Keratinocyte (primary cell): ENCODE results near the gene RHOG. TPM values are rescaled to one million over a fixed set of nuclear protein-coding genes. Genes with fewer than 3 reads are reported as not detected.

ENCODE experiments used
- DNase-seq: peaks from one replicate; pipeline ENCODE4 v3.0.0-alpha.2; 2011; ENCODE audit warnings: low read depth, missing footprints, low spot score
- FAIRE-seq: peaks from 2 replicates; lab custom pipeline; 2011; peaks lifted over from hg19 to GRCh38; lab: Jason Lieb, UNC
- H2AFZ ChIP-seq: 2 replicates; pipeline ENCODE4 v1.6.0; 2012; ENCODE audit warnings: low read length, control low read depth, inconsistent platforms; ENCODE audit not compliant: control insufficient read depth
- H3K27ac ChIP-seq: 2 replicates; pipeline ENCODE4 v1.5.1; 2011; ENCODE audit warnings: low read length; ENCODE audit not compliant: control insufficient read depth, insufficient read depth
- H3K27me3 ChIP-seq: 3 replicates; pipeline ENCODE4 v1.6.0; 2011; ENCODE audit warnings: low read length; ENCODE audit not compliant: control insufficient read depth, insufficient read depth; ENCODE audit errors: extremely low read depth
- H3K36me3 ChIP-seq, 2 experiments: 2 replicates in 1 of 2; 3 replicates in 1 of 2; pipeline ENCODE4 v1.5.1; 2011; ENCODE audit warnings: low read length in 2 of 2, mild to moderate bottlenecking in 1 of 2; ENCODE audit not compliant: control insufficient read depth in 2 of 2, insufficient read depth in 2 of 2; ENCODE audit errors: extremely low read depth in 1 of 2
- H3K4me1 ChIP-seq: 3 replicates; pipeline ENCODE4 v1.5.1; 2011; ENCODE audit warnings: low read length; ENCODE audit not compliant: control insufficient read depth, insufficient read depth; ENCODE audit errors: extremely low read depth
- H3K4me2 ChIP-seq: 3 replicates; pipeline ENCODE4 v1.6.0; 2011; ENCODE audit warnings: low read depth, low read length; ENCODE audit not compliant: control insufficient read depth, insufficient read depth; ENCODE audit errors: extremely low read depth
- H3K4me3 ChIP-seq, 3 experiments: fragments of 200-600 bp in 1 of 3; sonication (generic) in 1 of 3; 2 replicates in 2 of 3; 3 replicates in 1 of 3; pipeline ENCODE4 v1.5.1; 2011 to 2016; ENCODE audit warnings: low read length in 3 of 3, mild to moderate bottlenecking in 3 of 3, control low read depth in 2 of 3, inconsistent platforms in 1 of 3, low read depth in 1 of 3, mixed read lengths in 1 of 3, mixed run types in 1 of 3, moderate library complexity in 1 of 3; ENCODE audit not compliant: control insufficient read depth in 2 of 3, insufficient read depth in 2 of 3; ENCODE audit errors: extremely low read depth in 1 of 3
- H3K79me2 ChIP-seq: 2 replicates; pipeline ENCODE4 v1.6.0; 2012; ENCODE audit warnings: low read length; ENCODE audit not compliant: control insufficient read depth, insufficient read depth
- H3K9ac ChIP-seq: 3 replicates; pipeline ENCODE4 v1.6.0; 2011; ENCODE audit warnings: low read length; ENCODE audit not compliant: control insufficient read depth, insufficient read depth; ENCODE audit errors: extremely low read depth
- H3K9me1 ChIP-seq: 3 replicates; pipeline ENCODE4 v1.6.0; 2011; ENCODE audit warnings: low read length; ENCODE audit not compliant: control insufficient read depth, insufficient read depth; ENCODE audit errors: extremely low read depth
- H3K9me3 ChIP-seq: 2 replicates; pipeline ENCODE4 v1.5.1; 2012; ENCODE audit warnings: low read depth, low read length; ENCODE audit not compliant: control insufficient read depth
- H4K20me1 ChIP-seq: 3 replicates; pipeline ENCODE4 v1.6.0; 2011; ENCODE audit warnings: low read length; ENCODE audit not compliant: control insufficient read depth, insufficient read depth; ENCODE audit errors: extremely low read depth
- EZH2 ChIP-seq: IDR thresholded peaks from one replicate; pipeline ENCODE4 v1.6.1; 2012; ENCODE audit warnings: inconsistent platforms, mild to moderate bottlenecking, low read length, moderate library complexity
- dilution Hi-C: fragments of 300-500 bp; cut with MboI; formaldehyde crosslinking; loops from one replicate; pipeline ENCODE4 v1.7.0; 2020; ENCODE audit warnings: low sequenced_read_pairs; ENCODE audit not compliant: extremely low pct_ligation_motif_present
- polyA plus RNA-seq, 5 experiments: library from polyadenylated mRNA; depleted of rRNA in 3 of 5; stranded (reverse) in 3 of 5; stranded (forward) in 1 of 5; unstranded in 1 of 5; fragments of >200 nt; gene quantifications; 1 replicate in 1 of 5; 2 replicates in 3 of 5; 3 replicates in 1 of 5; pipeline versions ENCODE4 v1.2.1 to v1.2.3, GENCODE V29; 2011 to 2012; ENCODE audit warnings: missing spikeins in 2 of 5, low read depth in 1 of 5, low replicate concordance in 1 of 5
- TF ChIP-seq, protein P1 (sequence below), 3 experiments: IDR thresholded peaks in 1 of 3; conservative IDR thresholded peaks in 1 of 3; optimal IDR thresholded peaks in 1 of 3; 2 replicates in 2 of 3; 3 replicates in 1 of 3; pipeline versions ENCODE3 to v1.5.1; 2011; ENCODE audit warnings: low read length in 3 of 3, mild to moderate bottlenecking in 3 of 3, moderate library complexity in 2 of 3, control low read depth in 1 of 3, inconsistent platforms in 1 of 3; ENCODE audit not compliant: insufficient read depth in 2 of 3; ENCODE audit errors: extremely low read depth in 1 of 3

RHOG gene
- polyA plus RNA-seq, 1 donor (not counting 4 experiments of a cell fraction or from before 2014, with no cell fraction given): 39.8 TPM

DNA sequence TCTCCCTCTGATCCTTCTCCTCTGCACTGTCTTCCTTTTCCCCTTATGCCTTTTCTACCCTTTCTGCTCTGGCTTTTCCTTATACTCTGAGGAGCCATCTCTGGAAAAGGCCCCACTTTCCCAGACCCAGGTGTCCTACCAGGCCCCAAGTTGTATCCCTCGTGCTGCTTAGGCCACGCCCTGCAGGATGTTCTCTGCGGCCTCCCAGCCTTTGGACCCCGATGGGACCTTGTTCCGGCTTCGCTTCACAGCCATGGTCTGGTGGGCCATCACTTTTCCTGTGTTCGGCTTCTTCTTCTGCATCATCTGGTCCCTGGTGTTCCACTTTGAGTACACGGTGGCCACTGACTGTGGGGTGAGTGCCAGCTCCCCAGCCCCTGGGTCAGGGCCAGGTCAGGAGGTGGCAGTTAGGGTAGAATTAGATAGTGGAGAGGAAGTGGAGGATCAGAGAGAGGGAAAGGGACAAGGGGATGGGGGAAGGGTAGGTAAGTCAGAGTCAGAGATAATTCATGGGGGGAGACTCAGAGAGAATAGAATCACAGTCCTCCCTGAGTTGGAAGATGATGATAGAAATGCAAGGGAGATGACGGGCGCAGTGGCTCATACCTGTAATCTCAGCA is 23.5 kb downstream of the RHOG start:
- H3K4me1 ChIP-seq: peaks cover 6% of the 10 kb centered on the region
- H2AFZ ChIP-seq: no peak overlapping the region
- H4K20me1 ChIP-seq: no peaks in the 10 kb centered on the region
- H3K9me1 ChIP-seq: no peaks in the 10 kb centered on the region
- no peak for TF ChIP-seq EZH2
- no peak overlapping the region for H3K4me3 ChIP-seq
- FAIRE-seq: no peak
- H3K4me2 ChIP-seq: no peak overlapping the region
- no peak overlapping the region for H3K27ac ChIP-seq
- peaks cover 1 to 9% of the 10 kb centered on the region in 2 experiments for H3K36me3 ChIP-seq
- no peaks in the 10 kb centered on the region for H3K9me3 ChIP-seq
- no peaks in the 10 kb centered on the region for H3K79me2 ChIP-seq
- H3K27me3 ChIP-seq: no peaks in the 10 kb centered on the region
- dilution Hi-C loops: no loop called here
- DNase-seq: no peak
- no peak overlapping the region for H3K9ac ChIP-seq

DNA sequence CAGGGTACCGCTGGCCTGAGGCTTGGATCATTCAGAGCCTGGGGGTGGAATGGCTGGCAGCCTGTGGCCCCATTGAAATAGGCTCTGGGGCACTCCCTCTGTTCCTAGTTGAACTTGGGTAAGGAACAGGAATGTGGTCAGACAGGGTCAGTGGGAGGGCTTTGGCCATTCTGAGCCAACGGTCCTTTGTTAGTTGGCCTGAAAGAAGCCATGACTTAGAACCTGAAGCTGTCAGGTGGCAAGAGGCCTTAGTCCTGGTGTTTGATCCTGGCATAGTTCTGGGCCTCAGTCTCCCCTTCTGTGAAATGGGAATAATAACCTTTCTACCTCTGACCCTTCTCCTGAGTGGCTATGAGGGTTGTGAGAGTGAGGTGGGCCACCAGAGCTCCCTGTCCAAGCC is 24.1 kb downstream of the RHOG start:
- dilution Hi-C loops: no loop called here
- Histone ChIP-seq H3K36me3 (peaks cover 1 to 9% of the 10 kb centered on the region in 2 experiments), H3K79me2 (no peaks in the 10 kb centered on the region), H3K9me3 (no peaks in the 10 kb centered on the region), H3K4me2 (no peak overlapping the region), H3K4me1 (peaks cover 6% of the 10 kb centered on the region), H2AFZ (no peak overlapping the region), H3K27me3 (no peaks in the 10 kb centered on the region), H3K9me1 (no peaks in the 10 kb centered on the region), H3K27ac (no peak overlapping the region), H4K20me1 (no peaks in the 10 kb centered on the region), H3K4me3 (no peak overlapping the region), H3K9ac (no peak overlapping the region)
- no peak for FAIRE-seq
- no peak for DNase-seq
- TF ChIP-seq, protein P1, sequence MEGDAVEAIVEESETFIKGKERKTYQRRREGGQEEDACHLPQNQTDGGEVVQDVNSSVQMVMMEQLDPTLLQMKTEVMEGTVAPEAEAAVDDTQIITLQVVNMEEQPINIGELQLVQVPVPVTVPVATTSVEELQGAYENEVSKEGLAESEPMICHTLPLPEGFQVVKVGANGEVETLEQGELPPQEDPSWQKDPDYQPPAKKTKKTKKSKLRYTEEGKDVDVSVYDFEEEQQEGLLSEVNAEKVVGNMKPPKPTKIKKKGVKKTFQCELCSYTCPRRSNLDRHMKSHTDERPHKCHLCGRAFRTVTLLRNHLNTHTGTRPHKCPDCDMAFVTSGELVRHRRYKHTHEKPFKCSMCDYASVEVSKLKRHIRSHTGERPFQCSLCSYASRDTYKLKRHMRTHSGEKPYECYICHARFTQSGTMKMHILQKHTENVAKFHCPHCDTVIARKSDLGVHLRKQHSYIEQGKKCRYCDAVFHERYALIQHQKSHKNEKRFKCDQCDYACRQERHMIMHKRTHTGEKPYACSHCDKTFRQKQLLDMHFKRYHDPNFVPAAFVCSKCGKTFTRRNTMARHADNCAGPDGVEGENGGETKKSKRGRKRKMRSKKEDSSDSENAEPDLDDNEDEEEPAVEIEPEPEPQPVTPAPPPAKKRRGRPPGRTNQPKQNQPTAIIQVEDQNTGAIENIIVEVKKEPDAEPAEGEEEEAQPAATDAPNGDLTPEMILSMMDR (optimal IDR thresholded peaks at IDR 0.05 in 1 of 3, IDR thresholded peaks at IDR 0.05 in 1 of 3, conservative IDR thresholded peaks at IDR 0.05 in 1 of 3; ENCODE audit: extremely low read depth in 1 of 3, insufficient read depth in 2 of 3, low read length in 3 of 3): no peak
- TF ChIP-seq EZH2: no peak

DNA sequence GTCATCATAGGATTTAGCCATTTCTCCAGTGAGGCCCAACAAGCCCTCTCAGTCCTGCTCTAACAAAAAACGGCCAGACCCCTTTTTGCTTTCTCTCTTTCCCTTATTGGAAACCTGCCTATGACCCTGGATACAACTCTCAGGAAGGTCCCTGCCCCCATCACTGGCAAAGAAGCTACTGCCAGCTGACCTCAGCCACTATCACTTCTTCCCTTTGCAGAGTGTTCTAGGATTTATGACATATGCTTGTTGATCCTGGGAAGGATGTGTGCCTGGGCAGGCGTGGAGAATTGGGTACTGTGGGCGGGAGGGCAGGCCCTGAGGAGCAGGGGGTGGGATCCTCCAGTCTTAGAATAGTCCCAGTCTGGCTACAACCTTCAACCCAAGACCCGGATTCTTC is 24.9 kb downstream of the RHOG start:
- no peak overlapping the region for H3K27ac ChIP-seq
- dilution Hi-C loops: no loop called here

More for the DNA sequence above, 24.9 kb downstream of the RHOG start:
- Histone ChIP-seq H3K4me1 (peaks cover 6% of the 10 kb centered on the region), H3K36me3 (peaks cover 1 to 12% of the 10 kb centered on the region in 2 experiments), H3K9ac (no peak overlapping the region), H4K20me1 (no peaks in the 10 kb centered on the region), H3K27me3 (no peaks in the 10 kb centered on the region), H3K9me3 (no peaks in the 10 kb centered on the region), H3K4me2 (no peak overlapping the region), H3K79me2 (no peaks in the 10 kb centered on the region), H2AFZ (no peak overlapping the region), H3K9me1 (no peaks in the 10 kb centered on the region), H3K4me3 (no peak overlapping the region)
- TF ChIP-seq, protein P1 (optimal IDR thresholded peaks at IDR 0.05 in 1 of 3, IDR thresholded peaks at IDR 0.05 in 1 of 3, conservative IDR thresholded peaks at IDR 0.05 in 1 of 3; ENCODE audit: extremely low read depth in 1 of 3, insufficient read depth in 2 of 3, low read length in 3 of 3): no peak
- no peak for TF ChIP-seq EZH2
- no peak for DNase-seq
- no peak for FAIRE-seq
